ENCODE data around the gene PEX11A. TPM values are rescaled to one million over a fixed set of nuclear protein-coding genes. Genes with fewer than 3 reads are reported as not detected.

PEX11A gene
- total and polyA plus RNA-seq, 12 donors: 5.4 to 23.2 (median 12.8) TPM

- H3K4me3 ChIP-seq: no peak overlapping the region
- no peaks in the 10 kb centered on the region for H3K27me3 ChIP-seq
- WGBS, 4 donors: 87 to 96% (median 93%) methylated on average over 9 to 23 of the region's 23 CpGs
- H3K4me1 ChIP-seq (replicated peaks in 1 of 2): no peaks in the 10 kb centered on the region
- TF ChIP-seq CTCF (IDR thresholded peaks at IDR 0.05): no peak
- no peak for TF ChIP-seq POLR2A (IDR thresholded peaks at IDR 0.05)
- no peak overlapping the region for H3K27ac ChIP-seq
- no peaks in the 10 kb centered on the region for H3K9me3 ChIP-seq (replicated peaks in 1 of 3)
- DNase-seq: peak in 1 of 7 donors; percentile 9
- H3K36me3 ChIP-seq (replicated peaks in 1 of 2): peaks cover 0 to 36% of the 10 kb centered on the region in 2 donors
- intact Hi-C loops (cut with DNase I): no loop called here
These were observed 57.0 kb downstream of the PEX11A start for GRCh38 chr15:89633585-89633984.

GRCh38 chr15:89632563-89633430 lies 57.8 kb downstream of the PEX11A start:
- 95 to 97% (median 95%) methylated on average over 18 of the region's 18 CpGs for WGBS, 4 donors

GRCh38 chr15:89631902-89632264 lies 58.7 kb downstream of the PEX11A start:
- peak in 1 of 7 donors; percentile 10 for DNase-seq
- H3K36me3 ChIP-seq (replicated peaks in 1 of 2): peaks cover 0 to 37% of the 10 kb centered on the region in 2 donors
- 87 to 90% (median 89%) methylated on average over 10 of the region's 10 CpGs for WGBS, 4 donors

More at GRCh38 chr15:89632563-89633430, 57.8 kb downstream of the PEX11A start:
- peak in 1 of 7 donors; percentile 6 for DNase-seq
- H3K4me1 ChIP-seq (replicated peaks in 1 of 2): no peaks in the 10 kb centered on the region
- H3K27ac ChIP-seq: no peak overlapping the region
- TF ChIP-seq CTCF (IDR thresholded peaks at IDR 0.05) (no peak), POLR2A (IDR thresholded peaks at IDR 0.05) (no peak)
- intact Hi-C loops (cut with DNase I): no loop called here
- H3K4me3 ChIP-seq: no peak overlapping the region
- no peaks in the 10 kb centered on the region for H3K9me3 ChIP-seq (replicated peaks in 1 of 3)
- H3K27me3 ChIP-seq: no peaks in the 10 kb centered on the region
- peaks cover 0 to 36% of the 10 kb centered on the region in 2 donors for H3K36me3 ChIP-seq (replicated peaks in 1 of 2)

More at GRCh38 chr15:89631902-89632264, 58.7 kb downstream of the PEX11A start:
- TF ChIP-seq CTCF (IDR thresholded peaks at IDR 0.05): no peak
- TF ChIP-seq POLR2A (IDR thresholded peaks at IDR 0.05): no peak
- Histone ChIP-seq H3K27me3 (no peaks in the 10 kb centered on the region), H3K9me3 (replicated peaks in 1 of 3) (no peaks in the 10 kb centered on the region), H3K27ac (no peak overlapping the region), H3K4me3 (no peak overlapping the region), H3K4me1 (replicated peaks in 1 of 2) (no peaks in the 10 kb centered on the region)
- intact Hi-C loops (cut with DNase I): no loop called here

Small RNA genes within 50 kb of the gene (small RNA-seq; reads per million reads assigned to genes)
- gene RNU6-132P: 0 reads per million in 2 donors

Other genes with a start within 250 kb of the PEX11A start
- 1 to 10 TPM in 4 of 9 donors, under 1 TPM in 3, not detected in 2; 0.33 to 3.2 (median 1.1) TPM for gene RHCG, start 194.2 kb downstream of the PEX11A start, total RNA-seq
- gene RHCG, start 194.2 kb downstream of the PEX11A start, polyA plus RNA-seq: 1 to 10 TPM in 2 of 3 donors, under 1 TPM in 1; 0.72 to 4.1 (median 3.2) TPM
- 1 to 10 TPM in 1 of 9 donors, under 1 TPM in 7, not detected in 1; 0.12 to 2.4 (median 0.22) TPM for gene TICRR, start 115.3 kb downstream of the PEX11A start, total RNA-seq
- under 1 TPM; 0.10 to 0.24 (median 0.16) TPM for gene TICRR, start 115.3 kb downstream of the PEX11A start, polyA plus RNA-seq
- gene KIF7, start 35.3 kb downstream of the PEX11A start, total RNA-seq: 1 to 10 TPM; 2.2 to 6.6 (median 5.6) TPM
- 1 to 10 TPM; 1.6 to 8.2 (median 5.0) TPM for gene KIF7, start 35.3 kb downstream of the PEX11A start, polyA plus RNA-seq
- gene PLIN1, start 11.4 kb downstream of the PEX11A start, total RNA-seq: 10 to 100 TPM in 3 of 9 donors, 1 to 10 TPM in 5, under 1 TPM in 1; 0.11 to 21.3 (median 5.3) TPM
- gene PLIN1, start 11.4 kb downstream of the PEX11A start, polyA plus RNA-seq: 100 to 1,000 TPM in 1 of 3 donors, 1 to 10 TPM in 2; 2.4 to 199 (median 7.4) TPM
- under 1 TPM in 5 of 9 donors, not detected in 4; 0.14 to 0.43 (median 0.26) TPM for gene WDR93, start 57 bp upstream of the PEX11A start, total RNA-seq
- gene WDR93, start 57 bp upstream of the PEX11A start, polyA plus RNA-seq: under 1 TPM; 0.37 to 0.40 (median 0.38) TPM
- gene MESP1, start 60.5 kb upstream of the PEX11A start, total RNA-seq: 1 to 10 TPM; 2.8 to 8.1 (median 5.3) TPM
- 10 to 100 TPM in 1 of 3 donors, 1 to 10 TPM in 1, under 1 TPM in 1; 0.46 to 11.7 (median 4.3) TPM for gene MESP1, start 60.5 kb upstream of the PEX11A start, polyA plus RNA-seq
- 1 to 10 TPM in 1 of 9 donors, under 1 TPM in 5, not detected in 3; 0.34 to 1.7 (median 0.64) TPM for gene MESP2, start 85.6 kb upstream of the PEX11A start, total RNA-seq
- under 1 TPM; 0.37 to 0.57 (median 0.40) TPM for gene MESP2, start 85.6 kb upstream of the PEX11A start, polyA plus RNA-seq
- 10 to 100 TPM in 5 of 9 donors, 1 to 10 TPM in 4; 2.8 to 26.7 (median 14.1) TPM for gene ANPEP, start 124.1 kb upstream of the PEX11A start, total RNA-seq
- 10 to 100 TPM in 2 of 3 donors, 1 to 10 TPM in 1; 5.5 to 35.8 (median 17.5) TPM for gene ANPEP, start 124.1 kb upstream of the PEX11A start, polyA plus RNA-seq
- gene AP3S2, start 203.2 kb upstream of the PEX11A start, total RNA-seq: 100 to 1,000 TPM in 1 of 9 donors, 10 to 100 TPM in 8; 45.0 to 110 (median 64.7) TPM
- 10 to 100 TPM; 10.8 to 63.2 (median 18.7) TPM for gene AP3S2, start 203.2 kb upstream of the PEX11A start, polyA plus RNA-seq
- 10 to 100 TPM in 6 of 9 donors, 1 to 10 TPM in 3; 5.6 to 18.2 (median 12.3) TPM for gene ARPIN, start 222.2 kb upstream of the PEX11A start, total RNA-seq
- gene ARPIN, start 222.2 kb upstream of the PEX11A start, polyA plus RNA-seq: 1 to 10 TPM; 5.6 to 7.5 (median 5.6) TPM